ENCODE results near the gene NR6A1.

DNA sequence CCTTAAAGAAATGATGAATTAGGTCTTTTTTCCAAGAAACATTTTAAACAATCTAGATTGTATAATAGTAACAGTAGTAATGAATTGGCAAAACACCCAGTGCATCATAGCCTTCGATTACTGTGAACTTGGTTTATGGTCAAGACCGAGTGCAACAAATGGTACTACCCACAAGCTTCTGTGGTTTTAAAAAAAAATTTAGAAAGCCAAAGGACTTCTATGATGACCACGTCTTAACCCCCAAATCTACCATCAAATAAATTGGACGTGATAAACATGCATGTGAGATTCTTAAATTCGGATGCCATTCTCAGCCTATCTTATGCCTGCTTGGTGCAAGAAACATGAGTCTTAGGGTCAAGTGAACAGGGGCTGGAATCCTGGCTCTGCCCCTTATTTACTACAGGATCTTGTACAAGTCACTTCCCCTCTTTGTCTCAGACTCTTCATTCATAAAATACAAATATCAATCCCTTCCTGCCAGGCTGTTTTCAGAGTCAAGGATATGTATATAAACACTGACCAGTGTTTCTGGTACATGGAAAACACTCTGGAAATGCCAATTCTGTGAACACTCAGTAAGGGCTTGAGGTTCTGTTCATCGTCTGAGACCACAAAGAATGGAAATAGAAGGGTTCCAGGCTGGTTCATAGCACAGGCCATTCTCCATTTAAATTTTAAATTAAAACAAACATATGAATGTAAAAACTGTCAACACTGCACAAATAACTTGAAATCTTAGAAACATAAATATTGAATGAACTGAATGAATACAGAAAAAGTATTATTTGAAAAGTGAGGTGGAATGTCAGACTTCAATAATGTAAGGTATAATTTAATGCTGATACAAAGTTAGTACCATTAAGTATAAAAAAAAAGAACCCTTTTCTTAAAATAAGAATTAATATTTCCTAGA, 107.8 kb downstream of the NR6A1 start:
- no peak for TF ChIP-seq POLR2A (IDR thresholded peaks at IDR 0.05; ENCODE audit: low read depth, low read length)
- TF ChIP-seq POLR2AphosphoS5 (IDR thresholded peaks at IDR 0.05; ENCODE audit: low read depth, low read length), result no peak

All from GM12892 (cell line).